Kidney tubule cell (primary cell): Measurements from ENCODE around the gene GPR176.

Source experiments
- DNase-seq: peaks from one replicate; pipeline ENCODE4 v3.0.0-alpha.2; 2018; ENCODE audit warnings: low spot score

Gene GPR176

DNA sequence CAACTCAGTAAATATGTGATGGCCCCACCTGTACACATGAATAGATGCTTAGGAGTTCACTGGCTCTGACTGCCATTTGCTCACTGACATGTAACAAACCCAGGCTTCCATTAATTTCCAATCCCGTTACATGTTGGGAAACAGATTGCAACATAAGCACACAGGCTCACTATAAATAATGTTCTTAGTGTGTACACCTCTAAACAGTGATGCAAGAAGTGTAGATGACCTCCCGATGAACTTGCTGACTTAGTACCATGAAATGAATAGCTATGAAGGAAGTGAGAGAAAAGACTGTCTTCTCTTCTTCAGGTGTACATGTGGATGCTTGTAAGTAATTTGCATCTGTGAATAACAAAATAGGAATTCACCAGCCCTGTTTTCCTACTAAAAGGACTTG, 116.0 kb downstream of the GPR176 start:
- DNase-seq = peak; percentile 53

DNA sequence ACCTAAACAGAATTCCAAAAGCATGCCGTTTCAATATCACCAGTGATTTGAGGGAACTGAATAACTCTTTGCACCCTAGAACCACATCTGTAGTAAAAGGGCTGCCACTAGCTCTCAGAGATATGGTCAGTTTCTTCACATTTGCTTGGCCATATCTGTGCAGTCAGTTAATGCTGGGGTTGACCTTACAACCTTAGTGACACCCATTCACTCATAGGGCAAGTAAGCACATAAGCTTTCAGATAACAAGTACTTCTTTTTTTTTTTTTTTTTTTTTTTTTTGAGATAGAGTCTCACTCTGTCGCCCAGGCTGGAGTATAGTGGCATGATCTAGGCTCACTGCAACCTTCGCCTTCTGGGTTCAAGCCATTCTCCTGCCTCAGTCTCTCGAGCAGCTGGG, 117.0 kb downstream of the GPR176 start:
- DNase-seq = no peak

DNA sequence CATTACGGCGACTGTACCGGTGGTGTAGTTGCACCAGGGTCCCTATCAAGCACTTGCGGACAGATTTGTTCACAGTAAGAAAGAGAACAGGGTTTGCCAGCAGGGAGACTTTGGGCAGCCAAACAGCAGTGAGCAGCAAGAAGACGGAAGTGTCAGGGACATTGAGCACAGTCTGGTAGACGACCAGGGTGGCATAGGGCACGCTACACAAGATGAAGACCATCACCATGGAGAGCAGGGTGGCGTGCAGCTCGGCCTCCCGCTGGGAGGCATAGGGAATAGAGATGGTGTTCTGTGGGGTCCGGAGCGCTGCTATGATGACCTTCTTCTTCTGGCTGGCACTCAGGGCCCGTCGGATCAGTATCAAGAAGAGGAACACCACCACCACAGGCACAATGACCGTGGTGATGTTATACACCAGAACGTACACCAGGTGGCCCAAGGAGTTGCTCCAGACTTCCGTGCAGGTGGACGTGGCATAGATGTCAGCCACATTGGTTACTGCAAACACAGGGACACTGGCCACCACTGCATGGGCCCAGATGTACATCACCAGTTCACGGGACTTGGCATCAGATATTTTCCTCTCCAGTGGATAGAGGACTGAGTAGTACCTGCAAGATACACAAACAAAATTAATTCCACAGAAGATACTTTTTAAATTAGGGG, 118.3 kb downstream of the GPR176 start:
- DNase-seq = peak; percentile 44

DNA sequence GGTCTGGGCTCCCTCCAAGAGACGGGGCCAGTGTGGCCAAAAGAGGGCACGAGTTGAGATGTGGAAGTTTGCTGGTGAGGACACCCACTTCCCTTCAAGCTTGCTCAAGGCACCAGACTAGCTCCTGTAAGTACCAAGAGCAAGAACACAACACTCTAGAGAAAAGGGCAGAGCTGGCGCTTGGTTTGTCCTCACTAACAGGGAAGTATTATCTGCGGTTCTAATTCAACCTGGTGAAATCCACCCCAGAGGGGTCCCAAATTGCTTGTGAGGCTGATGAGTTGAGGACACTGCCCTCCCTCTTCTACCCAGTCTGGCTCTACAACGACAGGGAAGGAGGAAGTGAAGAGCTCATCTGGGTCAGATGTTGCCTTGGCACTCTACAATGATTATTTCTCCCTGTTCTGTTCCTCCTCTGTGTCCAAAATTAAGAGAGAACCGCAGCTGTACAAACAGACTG, 120.5 kb downstream of the GPR176 start:
- no peak for DNase-seq

DNA sequence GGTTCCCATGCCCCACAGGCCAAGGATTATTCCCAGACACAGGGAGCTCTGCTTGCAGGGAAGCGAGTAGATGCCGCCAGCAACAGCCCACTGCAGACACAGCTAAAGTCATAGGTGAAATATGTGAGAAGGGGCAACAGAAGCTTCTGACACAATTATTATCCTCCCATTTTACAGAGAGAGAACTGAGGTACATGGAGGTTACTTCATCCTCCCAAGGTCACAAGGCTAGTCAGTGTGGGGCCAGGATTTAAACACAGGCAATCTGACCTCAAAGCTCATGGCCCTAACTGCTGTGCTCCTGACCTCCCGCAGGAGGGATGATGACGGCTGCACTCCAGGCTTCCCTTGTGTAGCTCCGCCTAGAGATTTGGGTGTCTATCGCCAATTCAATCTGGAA, 121.7 kb downstream of the GPR176 start:
- DNase-seq = no peak

DNA sequence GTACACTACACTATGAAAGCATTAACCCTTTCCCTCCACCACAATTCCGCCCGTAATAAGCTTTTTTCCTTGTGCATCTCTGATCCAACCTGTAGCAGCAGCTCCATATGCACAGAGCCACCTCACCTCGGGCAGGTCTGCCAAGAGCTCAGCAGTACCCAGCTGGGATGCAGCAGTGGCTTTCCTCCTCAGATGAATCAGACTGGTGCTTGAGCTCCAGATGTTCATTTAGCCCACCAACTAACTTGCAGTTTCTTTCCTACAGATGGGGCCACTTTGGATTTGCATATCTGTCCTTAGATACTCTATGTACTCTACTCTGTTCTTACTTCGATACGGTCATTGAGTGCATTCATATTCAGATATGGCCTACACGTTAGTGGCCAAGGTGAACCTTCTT, 122.7 kb downstream of the GPR176 start:
- no peak for DNase-seq

DNA sequence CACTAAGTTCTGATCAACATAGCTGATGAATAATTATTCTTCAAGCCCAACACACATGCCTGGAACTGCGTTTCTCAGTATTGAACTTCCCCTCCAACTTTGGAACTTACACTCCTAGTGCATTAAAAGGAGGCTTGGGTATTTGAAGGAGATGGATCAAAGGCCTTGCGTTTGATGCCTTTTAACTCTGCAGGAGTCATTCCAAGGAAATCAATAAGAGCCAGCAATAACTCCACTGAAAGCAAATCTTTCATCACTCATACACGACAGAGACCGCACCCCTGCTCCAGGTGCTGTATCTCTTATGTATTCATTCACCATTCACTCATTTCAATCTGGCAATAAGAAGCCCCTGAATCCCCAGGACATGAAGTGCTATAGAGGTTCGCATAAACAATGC, 123.5 kb downstream of the GPR176 start:
- DNase-seq = no peak

DNA sequence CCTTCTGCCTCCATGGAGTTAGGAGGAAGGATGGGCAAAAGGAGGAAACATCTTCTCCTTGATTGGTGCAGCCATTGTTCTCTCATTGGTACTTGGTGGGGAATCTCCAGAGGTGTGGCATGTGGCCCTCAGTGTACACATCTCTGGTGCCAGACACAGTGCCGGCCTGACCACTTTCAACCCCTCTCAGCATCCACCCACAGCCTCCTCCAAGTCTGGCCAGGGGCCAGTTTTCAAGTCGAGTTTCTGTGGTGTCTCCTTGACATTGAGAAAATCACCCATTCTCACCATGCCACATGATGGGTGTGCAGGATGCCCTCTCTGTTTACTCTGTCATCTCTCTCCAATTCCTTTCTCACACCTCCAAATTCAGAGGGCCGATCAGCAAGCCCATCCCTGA, 124.6 kb downstream of the GPR176 start:
- DNase-seq = no peak

DNA sequence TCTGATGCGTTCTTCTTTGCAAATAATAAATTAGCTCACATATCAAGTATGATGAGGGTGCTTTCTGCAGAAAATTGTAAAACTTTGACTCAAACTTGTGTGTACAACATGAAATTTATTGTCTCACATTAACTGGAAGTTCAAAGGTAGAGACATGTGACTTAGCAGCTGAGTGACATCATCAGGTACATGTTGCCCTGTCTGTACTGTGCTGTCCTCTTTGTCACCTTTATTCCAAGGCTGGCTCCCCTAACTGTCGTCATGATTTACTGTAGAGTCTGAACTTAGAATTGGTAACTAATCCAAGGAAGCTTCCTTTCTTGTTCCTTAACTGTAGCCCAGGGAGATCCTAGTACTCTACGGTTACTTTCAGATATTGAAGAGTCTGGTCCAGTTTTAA, 125.1 kb downstream of the GPR176 start:
- peak; percentile 13 for DNase-seq

DNA sequence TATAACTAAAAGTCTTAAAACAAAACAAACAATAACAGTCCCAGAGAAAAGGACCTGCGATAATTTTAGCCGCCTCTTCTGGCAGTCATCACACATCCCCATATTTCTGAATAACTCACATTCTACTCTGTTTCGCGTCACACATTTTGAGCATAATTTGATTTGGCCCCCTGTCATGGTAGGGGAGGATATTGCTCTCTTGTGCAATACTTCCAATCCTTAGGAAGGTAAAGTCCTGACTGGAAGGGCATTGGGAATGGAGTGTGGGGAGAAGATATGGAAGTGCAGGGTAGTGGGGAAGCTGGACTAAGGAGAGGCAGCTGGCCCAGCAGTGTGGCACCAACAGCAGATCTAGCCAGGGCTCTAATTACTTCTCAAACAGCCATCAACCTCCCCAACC, 126.1 kb downstream of the GPR176 start:
- DNase-seq = no peak

DNA sequence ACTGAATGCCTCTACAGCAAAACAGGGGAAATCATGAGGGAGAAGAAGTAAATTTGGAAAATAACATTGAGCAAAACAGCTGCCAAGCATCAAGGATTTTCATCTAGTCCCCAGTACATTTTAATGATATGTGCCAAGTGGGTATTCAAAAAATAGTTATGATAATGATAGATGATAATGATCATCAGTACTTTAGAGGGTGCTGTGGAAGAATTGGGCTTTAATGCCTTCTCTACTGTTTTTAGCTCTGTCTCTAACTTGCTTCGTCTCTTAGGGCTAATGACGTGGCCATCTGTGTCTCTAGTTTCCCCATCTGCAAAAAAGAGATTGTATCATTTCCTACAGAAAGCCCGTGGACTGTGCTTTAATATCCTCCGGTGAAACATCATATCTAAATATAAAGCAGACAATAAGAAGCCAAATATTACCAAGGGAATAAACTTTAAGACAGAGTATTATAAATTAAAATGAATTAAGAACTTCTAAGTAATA, 127.2 kb downstream of the GPR176 start:
- no peak for DNase-seq

DNA sequence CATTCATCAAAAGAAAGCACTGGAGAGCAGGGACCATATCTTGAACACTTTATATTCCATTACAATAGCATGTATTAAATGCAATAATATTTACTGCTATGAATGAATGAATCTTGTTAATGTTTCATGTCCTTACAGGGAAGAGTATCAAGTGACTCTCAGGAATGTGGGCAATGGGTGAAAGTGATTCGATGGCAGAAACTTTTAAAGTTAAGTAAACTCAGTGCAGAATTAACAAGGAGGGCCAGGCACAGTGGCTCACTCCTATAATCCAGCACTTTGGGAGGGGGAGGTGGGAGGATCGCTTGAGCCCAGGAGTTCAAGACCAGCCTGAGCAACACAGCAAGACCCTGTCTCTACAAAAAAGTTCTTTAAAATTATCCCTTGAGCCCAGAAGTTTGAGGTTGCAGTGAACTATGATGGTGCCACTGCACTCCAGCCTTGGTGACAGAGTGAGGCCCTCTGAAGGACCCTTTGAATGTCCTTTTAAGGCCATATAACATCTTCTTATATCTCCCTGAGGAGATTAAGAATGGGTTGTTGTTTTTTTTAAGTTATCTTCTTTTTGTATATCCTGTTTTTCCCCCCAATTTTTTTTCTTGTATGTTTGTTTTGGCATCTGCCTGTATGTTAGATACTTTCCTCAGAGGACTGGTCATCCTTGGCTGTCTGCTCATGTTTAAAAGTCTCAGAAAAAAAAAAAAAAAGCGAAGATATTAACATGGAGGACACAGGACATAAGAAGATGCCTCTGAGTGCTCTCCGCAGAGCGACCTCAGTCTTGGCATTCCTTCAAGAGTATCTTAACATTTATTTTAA, 127.8 kb downstream of the GPR176 start:
- DNase-seq = no peak

DNA sequence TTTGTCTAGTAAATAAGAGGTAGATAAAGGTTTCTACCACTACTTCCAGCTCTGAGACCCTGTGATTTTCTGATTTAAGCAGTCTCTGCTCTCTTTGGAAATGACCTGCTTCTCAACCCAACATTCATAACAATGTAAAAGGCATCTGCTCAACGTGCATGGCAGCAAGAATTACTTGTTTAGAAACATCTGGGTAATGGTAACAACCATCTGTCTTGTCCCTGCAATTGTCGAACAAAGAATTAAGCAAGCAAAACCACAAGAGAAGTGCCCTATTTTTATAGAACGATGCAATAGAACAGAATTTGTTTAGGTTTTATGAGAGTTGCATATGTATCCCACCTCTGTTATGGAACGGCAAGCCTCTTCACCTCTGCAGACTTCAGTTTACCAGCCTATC, 130.3 kb downstream of the GPR176 start:
- DNase-seq = no peak

DNA sequence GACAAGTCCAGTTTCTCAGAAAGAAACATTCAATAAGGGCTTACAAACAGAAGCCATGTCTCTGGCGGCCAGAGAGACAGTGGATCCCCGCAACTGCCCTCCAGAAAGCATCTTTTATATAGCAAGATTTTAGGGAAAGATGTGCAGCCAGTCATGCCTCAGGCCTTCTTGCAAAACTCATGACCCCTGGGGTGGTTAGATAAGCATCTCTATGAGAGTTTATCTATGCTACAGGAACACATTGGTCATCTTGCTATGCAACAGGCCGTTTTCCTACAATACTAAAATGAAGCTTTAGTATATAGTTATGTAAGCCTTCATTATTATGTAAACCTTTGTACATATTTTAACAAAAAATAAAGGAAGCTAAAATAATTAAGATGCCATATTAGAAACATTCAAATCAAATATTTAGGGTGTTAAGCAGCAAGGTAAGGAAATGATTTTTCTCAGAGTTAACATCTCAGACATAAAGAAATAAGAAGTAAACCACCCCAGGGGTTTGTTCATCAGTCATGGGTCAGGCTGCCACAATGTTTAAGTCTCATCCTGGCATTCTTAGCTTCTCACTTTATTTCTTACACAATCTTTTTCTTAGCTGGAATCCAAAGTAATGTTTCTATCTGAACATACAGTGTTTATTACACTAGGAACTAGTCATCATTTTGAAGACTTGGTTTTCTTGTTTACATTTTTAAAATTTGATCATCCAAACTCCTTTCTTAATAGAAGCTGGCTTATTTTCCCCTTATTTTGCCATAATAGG, 131.1 kb downstream of the GPR176 start:
- DNase-seq = no peak

DNA sequence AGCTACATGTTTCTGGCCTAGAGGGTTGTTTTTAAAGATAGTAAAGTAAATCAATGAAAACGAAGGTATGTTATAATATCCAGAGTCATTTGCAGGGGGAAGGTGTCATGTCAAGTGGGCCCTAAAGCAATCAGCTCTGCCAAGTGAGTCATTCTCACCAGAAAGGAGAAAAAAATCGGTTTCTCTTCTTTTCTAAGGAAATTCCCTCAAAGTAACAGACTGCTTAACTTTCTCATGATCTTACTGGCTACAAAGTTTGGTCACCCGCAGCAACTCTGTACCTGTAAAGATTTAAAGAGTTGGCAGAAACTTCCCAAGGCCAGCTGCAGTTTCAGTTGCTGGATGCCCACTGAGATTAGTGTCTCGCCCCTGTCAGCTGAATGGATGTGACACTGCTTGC, 132.0 kb downstream of the GPR176 start:
- DNase-seq = no peak

DNA sequence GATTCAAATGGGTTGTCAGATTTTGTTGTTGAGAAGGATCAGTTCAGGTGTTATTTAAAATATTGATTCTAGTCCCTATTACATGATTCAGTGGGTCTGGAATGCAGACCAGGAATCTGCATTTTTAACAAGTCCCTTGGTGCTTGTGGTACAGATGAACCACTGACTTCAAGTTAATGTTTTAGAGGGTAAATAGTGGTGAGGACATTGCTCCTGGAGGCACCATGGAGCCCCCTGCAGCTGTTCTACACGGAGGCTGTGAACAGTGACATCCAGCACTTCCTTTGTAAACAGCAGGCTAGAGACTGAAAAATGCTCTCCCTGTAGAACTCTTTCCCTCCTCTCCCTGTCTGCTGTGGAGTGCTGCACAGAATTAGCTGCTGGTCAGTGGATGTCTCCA, 132.6 kb downstream of the GPR176 start:
- peak; percentile 67 for DNase-seq

DNA sequence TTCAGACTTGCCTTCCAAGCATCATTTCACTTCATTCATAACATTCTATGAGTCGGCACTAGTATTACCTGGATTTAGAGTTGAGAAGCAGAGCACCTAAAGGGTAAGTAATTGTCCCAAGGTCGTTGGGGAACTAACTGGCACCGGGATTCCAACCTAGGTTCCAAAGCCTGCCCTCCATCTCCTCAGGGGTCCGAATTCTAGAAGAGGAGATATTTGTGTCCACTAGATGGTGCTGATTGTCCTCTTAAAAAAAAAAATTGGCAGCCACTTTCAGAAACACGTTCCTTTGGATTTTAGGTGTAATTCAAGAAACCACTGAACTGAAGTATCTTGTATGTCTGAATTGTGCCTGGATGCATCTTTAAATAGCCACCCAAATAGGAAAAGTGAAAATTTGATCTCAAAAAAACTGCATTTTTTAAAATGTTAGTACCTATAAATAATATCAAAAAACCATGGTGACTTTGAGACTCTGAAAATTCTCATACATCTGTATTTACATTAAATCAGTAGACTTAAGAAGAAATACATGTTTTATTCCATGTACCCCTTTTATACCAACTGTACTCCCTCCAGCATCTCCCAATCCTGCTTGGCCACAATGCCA, 133.5 kb downstream of the GPR176 start:
- DNase-seq = peak; percentile 70

DNA sequence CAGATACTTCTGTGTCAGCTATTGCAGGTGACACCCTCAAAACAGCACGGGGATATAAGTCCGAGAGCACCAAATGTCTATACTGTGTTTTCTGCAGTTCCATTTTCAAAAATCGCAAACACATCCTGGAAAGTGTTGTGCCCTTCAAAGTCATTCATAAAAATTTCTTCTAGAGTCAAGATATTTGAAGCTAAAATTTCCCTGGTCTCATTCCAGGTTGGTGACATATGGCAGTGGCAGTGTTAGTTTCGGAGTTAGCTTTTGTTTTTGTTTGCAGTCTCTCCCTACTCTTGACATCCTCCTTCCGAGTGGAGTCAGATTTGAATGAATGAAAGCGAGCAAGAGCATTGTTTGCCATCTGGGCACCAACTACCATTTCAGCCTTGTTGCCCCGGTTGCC, 134.2 kb downstream of the GPR176 start:
- DNase-seq = no peak

DNA sequence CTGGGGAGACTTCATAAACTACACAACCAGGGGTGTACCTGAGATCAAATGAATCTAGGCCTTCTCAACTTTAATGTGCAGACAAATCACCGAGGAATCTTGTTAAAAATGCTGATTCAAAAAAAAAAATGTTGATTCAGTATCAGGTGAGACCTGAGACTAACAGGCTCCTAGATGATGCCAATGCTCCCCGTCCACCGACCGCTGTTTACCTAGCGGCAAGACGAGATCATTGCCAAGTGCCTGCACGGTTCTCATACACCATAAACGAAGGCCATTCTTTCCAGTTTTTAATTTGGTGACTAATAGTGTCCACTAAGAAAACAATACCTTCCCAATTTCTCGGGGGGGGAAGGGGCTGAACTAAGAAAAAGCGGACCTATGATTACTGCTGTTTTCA, 134.9 kb downstream of the GPR176 start:
- peak; percentile 44 for DNase-seq

DNA sequence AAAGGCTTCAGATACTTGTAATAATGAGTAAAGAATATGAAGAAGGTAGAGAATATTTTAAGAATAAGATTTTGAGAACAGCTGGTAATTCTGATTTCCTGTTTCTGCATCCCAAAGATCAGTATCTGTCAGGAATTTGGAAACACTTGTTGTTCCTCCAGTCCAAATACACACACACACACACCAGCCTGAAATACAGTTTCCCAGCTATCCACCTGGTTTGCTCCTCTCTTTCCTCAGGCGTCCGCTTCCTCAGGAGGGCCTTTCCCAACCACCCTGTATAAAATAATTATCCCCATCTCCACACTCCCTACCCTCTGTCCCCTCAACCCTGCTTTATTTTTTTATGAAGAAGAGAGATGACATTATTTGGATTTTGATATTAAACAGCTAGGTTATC, 135.4 kb downstream of the GPR176 start:
- no peak for DNase-seq

DNA sequence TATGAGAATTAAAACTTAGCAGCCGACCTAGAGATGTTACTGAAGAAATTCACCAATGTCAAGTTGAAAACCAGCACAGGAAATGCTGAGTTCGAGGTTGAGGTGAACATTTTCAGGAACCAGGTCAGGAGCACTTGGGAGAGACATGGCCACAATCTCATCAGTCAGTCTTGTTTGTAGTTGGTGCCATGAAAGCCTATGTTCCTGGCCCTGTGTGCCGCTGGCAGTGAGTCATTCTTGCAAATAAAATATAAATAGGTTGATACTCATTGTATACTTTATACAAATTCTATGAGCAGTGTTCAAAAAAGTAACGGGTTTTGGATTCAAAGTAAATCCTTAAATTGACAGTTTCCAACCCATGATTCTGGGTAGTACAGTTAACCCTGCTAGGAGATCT, 135.9 kb downstream of the GPR176 start:
- no peak for DNase-seq

DNA sequence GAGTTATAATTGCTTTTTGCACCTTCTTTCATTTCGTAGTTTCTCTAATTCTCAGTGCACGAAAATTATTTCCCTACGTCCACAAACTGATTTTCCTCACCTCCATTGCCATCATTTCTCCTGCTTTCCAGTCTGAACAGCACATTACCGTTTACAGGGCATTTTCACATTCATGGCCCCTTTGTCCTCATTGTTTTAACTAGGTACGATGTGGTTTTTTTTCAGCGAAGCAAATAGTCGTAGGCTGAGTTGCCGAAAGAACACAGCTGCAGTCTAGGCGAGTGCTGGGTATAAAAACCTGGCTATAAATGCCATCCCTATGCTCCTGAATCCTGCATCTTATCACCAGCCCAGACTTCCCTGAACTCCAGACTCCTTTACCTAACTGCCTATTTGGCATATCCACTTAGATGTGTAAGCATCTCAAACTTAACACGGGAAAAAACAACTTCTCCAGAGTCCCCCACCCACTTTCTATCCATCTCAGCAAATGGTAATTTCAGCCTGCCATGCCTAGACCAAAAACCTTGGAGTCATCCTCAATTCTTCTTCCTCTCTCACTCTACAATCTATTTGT, 136.7 kb downstream of the GPR176 start:
- DNase-seq = no peak
